Suppressor macrophage (primary cell): ENCODE results near the gene PDE4B.
A peak's percentile ranks its signal among the peaks of the same experiment; 100 is the strongest.

Experiments used
- DNase-seq, 4 experiments: peaks; one replicate each; pipeline ENCODE4 v3.0.0-alpha.2; 2020 to 2022
- total RNA-seq, 17 experiments: gene quantifications; one replicate each; lab custom pipeline; 2026; ENCODE audit warnings: mixed read lengths in 6 of 17, inconsistent platforms in 3 of 17; lab: John Stamatoyannopoulos, UW

The PDE4B gene
- 1.2 to 348 (median 17.2) reads per million in 17 experiments for total RNA-seq

- peak in 3 of 4 experiments; percentile 13 to 52 (median 34) for DNase-seq
Observed at GRCh38 chr1:65792669-65793358, at the start of gene PDE4B. Gene PDE4B (plus strand): TSS chr1:65792895.

GRCh38 chr1:65744731-65745130 lies 48.0 kb upstream of the PDE4B start:
- DNase-seq = no peak

GRCh38 chr1:65751961-65752360 lies 40.7 kb upstream of the PDE4B start:
- DNase-seq = no peak

GRCh38 chr1:65756616-65757015 lies 36.1 kb upstream of the PDE4B start:
- no peak for DNase-seq

GRCh38 chr1:65757531-65757930 lies 35.2 kb upstream of the PDE4B start:
- no peak for DNase-seq

GRCh38 chr1:65758128-65758527 lies 34.6 kb upstream of the PDE4B start:
- DNase-seq = no peak

GRCh38 chr1:65759516-65759915 lies 33.2 kb upstream of the PDE4B start:
- no peak for DNase-seq

- DNase-seq = no peak
Observed at GRCh38 chr1:65762081-65762862, 30.4 kb upstream of the PDE4B start.

- no peak for DNase-seq
Observed at GRCh38 chr1:65764052-65764451, 28.6 kb upstream of the PDE4B start.

- peak; percentile 8 to 44 (median 38) for DNase-seq
Observed at GRCh38 chr1:65765631-65766030, 27.1 kb upstream of the PDE4B start.

- no peak for DNase-seq
Observed at GRCh38 chr1:65769636-65770035, 23.1 kb upstream of the PDE4B start.

- DNase-seq = no peak
Observed at GRCh38 chr1:65772607-65773006, 20.1 kb upstream of the PDE4B start.

- no peak for DNase-seq
Observed at GRCh38 chr1:65773391-65774123, 19.1 kb upstream of the PDE4B start.

- DNase-seq = no peak
Observed at GRCh38 chr1:65788762-65789161, 3.9 kb upstream of the PDE4B start.

GRCh38 chr1:65791396-65791795 lies 1.3 kb upstream of the PDE4B start:
- peak; percentile 64 to 85 (median 74) for DNase-seq

- peak in 1 of 4 experiments; percentile 3 for DNase-seq
Observed at GRCh38 chr1:65791801-65792668, 660 bp upstream of the PDE4B start.

GRCh38 chr1:65793359-65793732 lies 651 bp downstream of the PDE4B start:
- DNase-seq = peak in 1 of 4 experiments; percentile 10

- no peak for DNase-seq
Observed at GRCh38 chr1:65795311-65795710, 2.6 kb downstream of the PDE4B start.

- DNase-seq = no peak
Observed at GRCh38 chr1:65799601-65800000, 6.9 kb downstream of the PDE4B start.

- no peak for DNase-seq
Observed at GRCh38 chr1:65804584-65804983, 11.9 kb downstream of the PDE4B start.

- DNase-seq = peak; percentile 85 to 95 (median 92)
Observed at GRCh38 chr1:65812065-65812464, 19.4 kb downstream of the PDE4B start.

- peak in 1 of 4 experiments; percentile 2 for DNase-seq
Observed at GRCh38 chr1:65813956-65814355, 21.3 kb downstream of the PDE4B start.
